Ascending aorta (tissue), 2 donors: ENCODE data around the gene UNC79. TPM values are rescaled to one million over a fixed set of nuclear protein-coding genes. Genes with fewer than 3 reads are reported as not detected.

Experiments
- DNase-seq, 2 donors: peaks; one replicate each; pipeline ENCODE4 v3.0.0-alpha.2; 2019; ENCODE audit warnings: low spot score in 2 of 2
- H3K27ac ChIP-seq, 2 donors: fragments of 200-600 bp; sonication (generic); one replicate each; pipeline ENCODE4 v1.5.1; 2016 to 2017; ENCODE audit warnings: mild to moderate bottlenecking in 1 of 2
- H3K27me3 ChIP-seq: fragments of 200-600 bp; sonication (generic); one replicate; pipeline ENCODE4 v1.5.1; 2017
- H3K36me3 ChIP-seq, 2 donors: fragments of 200-600 bp; sonication (generic); one replicate each; pipeline ENCODE4 v1.5.1; 2016
- H3K4me1 ChIP-seq, 2 donors: fragments of 200-600 bp; sonication (generic); one replicate each; pipeline ENCODE4 v1.5.1; 2016 to 2017; ENCODE audit warnings: mild to moderate bottlenecking in 1 of 2
- H3K4me3 ChIP-seq, 2 donors: fragments of 200-600 bp; sonication (generic); one replicate each; pipeline ENCODE4 v1.5.1; 2016 to 2017; ENCODE audit warnings: mild to moderate bottlenecking in 1 of 2
- H3K9me3 ChIP-seq, 2 donors: fragments of 200-600 bp; sonication (generic); one replicate each; pipeline ENCODE4 v1.5.1; 2016
- intact Hi-C: fragments of 100-400 bp; cut with DNase I; formaldehyde crosslinking; loops from one replicate; pipeline ENCODE4 v1.15.1; 2023
- total RNA-seq: library from RNA; depleted of rRNA; stranded (reverse); fragments of >200 nt; gene quantifications from one replicate; pipeline ENCODE4 v1.1.0, GENCODE V29; 2016
- TF ChIP-seq, protein P1 (sequence below), 3 experiments: fragments of 200-600 bp in 2 of 3; fragments of 450-650 bp in 1 of 3; sonication (generic) in 2 of 3; IDR thresholded peaks; one replicate each; pipeline ENCODE4 v1.5.1; 2016 to 2019; ENCODE audit warnings: antibody characterized with exemption in 3 of 3, mild to moderate bottlenecking in 1 of 3, moderate library complexity in 1 of 3

The UNC79 gene
- total RNA-seq, 1 donor from 2014 or later = not detected

DNA sequence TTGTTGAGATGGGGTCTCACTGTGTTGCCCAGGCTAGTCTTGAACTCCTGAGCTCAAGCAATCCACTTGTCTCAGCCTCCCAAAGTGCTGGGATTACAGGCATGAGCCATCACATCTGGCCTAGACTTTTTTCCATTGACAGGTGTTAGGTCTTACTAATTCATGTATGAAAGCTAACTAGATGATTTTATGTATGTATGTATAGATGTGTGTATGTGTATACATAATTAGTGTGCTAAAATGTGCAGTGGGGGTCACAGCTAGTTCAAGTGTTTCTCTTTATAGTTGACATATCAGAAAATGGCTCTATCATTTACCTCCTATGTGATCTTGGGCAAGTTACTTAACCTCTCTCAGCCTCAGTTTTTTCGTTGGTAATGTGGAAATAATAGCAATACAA is 23.5 kb downstream of the UNC79 start:
- Histone ChIP-seq H3K9me3 (no peaks in the 10 kb centered on the region), H3K4me3 (no peak overlapping the region), H3K27me3 (no peaks in the 10 kb centered on the region), H3K4me1 (no peaks in the 10 kb centered on the region), H3K36me3 (no peaks in the 10 kb centered on the region), H3K27ac (no peak overlapping the region)
- TF ChIP-seq, protein P1, sequence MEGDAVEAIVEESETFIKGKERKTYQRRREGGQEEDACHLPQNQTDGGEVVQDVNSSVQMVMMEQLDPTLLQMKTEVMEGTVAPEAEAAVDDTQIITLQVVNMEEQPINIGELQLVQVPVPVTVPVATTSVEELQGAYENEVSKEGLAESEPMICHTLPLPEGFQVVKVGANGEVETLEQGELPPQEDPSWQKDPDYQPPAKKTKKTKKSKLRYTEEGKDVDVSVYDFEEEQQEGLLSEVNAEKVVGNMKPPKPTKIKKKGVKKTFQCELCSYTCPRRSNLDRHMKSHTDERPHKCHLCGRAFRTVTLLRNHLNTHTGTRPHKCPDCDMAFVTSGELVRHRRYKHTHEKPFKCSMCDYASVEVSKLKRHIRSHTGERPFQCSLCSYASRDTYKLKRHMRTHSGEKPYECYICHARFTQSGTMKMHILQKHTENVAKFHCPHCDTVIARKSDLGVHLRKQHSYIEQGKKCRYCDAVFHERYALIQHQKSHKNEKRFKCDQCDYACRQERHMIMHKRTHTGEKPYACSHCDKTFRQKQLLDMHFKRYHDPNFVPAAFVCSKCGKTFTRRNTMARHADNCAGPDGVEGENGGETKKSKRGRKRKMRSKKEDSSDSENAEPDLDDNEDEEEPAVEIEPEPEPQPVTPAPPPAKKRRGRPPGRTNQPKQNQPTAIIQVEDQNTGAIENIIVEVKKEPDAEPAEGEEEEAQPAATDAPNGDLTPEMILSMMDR (IDR thresholded peaks at IDR 0.05) = no peak
- intact Hi-C loops = no loop called here
- DNase-seq = no peak

DNA sequence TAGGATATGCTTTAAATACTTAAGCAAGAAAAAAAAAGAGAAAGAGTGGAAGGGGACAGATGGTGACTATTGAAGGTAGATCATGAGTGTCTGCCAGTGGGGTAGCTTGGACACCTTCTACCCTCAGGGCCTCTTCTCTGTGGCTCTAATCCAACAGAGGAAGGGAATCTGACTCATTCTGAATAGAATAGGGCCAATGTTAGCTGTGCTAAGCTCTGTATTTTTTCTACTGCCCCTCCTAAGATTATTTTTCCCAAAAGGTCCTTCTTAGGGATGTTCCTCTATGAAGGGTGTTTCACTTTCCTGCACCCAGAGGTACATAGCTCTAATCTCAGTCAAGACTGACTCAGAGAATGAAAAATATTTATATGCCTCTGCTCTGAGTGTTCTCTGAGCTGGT is 25.6 kb downstream of the UNC79 start:
- no peaks in the 10 kb centered on the region for H3K27me3 ChIP-seq
- H3K27ac ChIP-seq = no peak overlapping the region
- TF ChIP-seq, protein P1 (IDR thresholded peaks at IDR 0.05) = no peak
- no peaks in the 10 kb centered on the region for H3K36me3 ChIP-seq
- H3K9me3 ChIP-seq = no peaks in the 10 kb centered on the region
- H3K4me1 ChIP-seq = no peaks in the 10 kb centered on the region
- H3K4me3 ChIP-seq = no peak overlapping the region
- intact Hi-C loops = no loop called here
- no peak for DNase-seq

GRCh38 chr14:93458234-93458633 is 27.5 kb downstream of the UNC79 start:
- no peaks in the 10 kb centered on the region for H3K4me1 ChIP-seq
- H3K9me3 ChIP-seq = no peaks in the 10 kb centered on the region
- TF ChIP-seq, protein P1 (IDR thresholded peaks at IDR 0.05) = no peak
- no peak for DNase-seq
- intact Hi-C loops = no loop called here
- H3K27me3 ChIP-seq = no peaks in the 10 kb centered on the region
- no peak overlapping the region for H3K4me3 ChIP-seq
- no peak overlapping the region for H3K27ac ChIP-seq
- H3K36me3 ChIP-seq = no peaks in the 10 kb centered on the region

GRCh38 chr14:93462479-93462878 is 31.7 kb downstream of the UNC79 start:
- Histone ChIP-seq H3K9me3 (no peaks in the 10 kb centered on the region), H3K27me3 (no peaks in the 10 kb centered on the region), H3K4me3 (no peak overlapping the region), H3K4me1 (no peaks in the 10 kb centered on the region), H3K36me3 (no peaks in the 10 kb centered on the region), H3K27ac (no peak overlapping the region)
- intact Hi-C loops = no loop called here
- no peak for DNase-seq
- TF ChIP-seq, protein P1 (IDR thresholded peaks at IDR 0.05) = no peak

- Histone ChIP-seq H3K4me3 (no peak overlapping the region), H3K36me3 (no peaks in the 10 kb centered on the region), H3K9me3 (no peaks in the 10 kb centered on the region), H3K27ac (no peak overlapping the region), H3K4me1 (no peaks in the 10 kb centered on the region), H3K27me3 (no peaks in the 10 kb centered on the region)
- no peak for DNase-seq
- intact Hi-C loops = no loop called here
- TF ChIP-seq, protein P1 (IDR thresholded peaks at IDR 0.05) = no peak
Observed at GRCh38 chr14:93464271-93464670, 33.5 kb downstream of the UNC79 start.

GRCh38 chr14:93475471-93475870 is 44.7 kb downstream of the UNC79 start:
- intact Hi-C loops = no loop called here
- TF ChIP-seq, protein P1 (IDR thresholded peaks at IDR 0.05) = no peak
- no peak overlapping the region for H3K27ac ChIP-seq
- H3K9me3 ChIP-seq = no peaks in the 10 kb centered on the region
- H3K36me3 ChIP-seq = no peaks in the 10 kb centered on the region
- no peaks in the 10 kb centered on the region for H3K4me1 ChIP-seq
- no peaks in the 10 kb centered on the region for H3K27me3 ChIP-seq
- H3K4me3 ChIP-seq = no peak overlapping the region
- no peak for DNase-seq
